IPS DF 4.7 (cell line): ENCODE measurements around the gene BAAT.

Experiments used
- DNase-seq: peaks from one replicate; pipeline ENCODE4 v3.0.0-alpha.2; 2013; ENCODE audit warnings: low spot score; ENCODE audit errors: extremely low read depth

The BAAT gene

DNA sequence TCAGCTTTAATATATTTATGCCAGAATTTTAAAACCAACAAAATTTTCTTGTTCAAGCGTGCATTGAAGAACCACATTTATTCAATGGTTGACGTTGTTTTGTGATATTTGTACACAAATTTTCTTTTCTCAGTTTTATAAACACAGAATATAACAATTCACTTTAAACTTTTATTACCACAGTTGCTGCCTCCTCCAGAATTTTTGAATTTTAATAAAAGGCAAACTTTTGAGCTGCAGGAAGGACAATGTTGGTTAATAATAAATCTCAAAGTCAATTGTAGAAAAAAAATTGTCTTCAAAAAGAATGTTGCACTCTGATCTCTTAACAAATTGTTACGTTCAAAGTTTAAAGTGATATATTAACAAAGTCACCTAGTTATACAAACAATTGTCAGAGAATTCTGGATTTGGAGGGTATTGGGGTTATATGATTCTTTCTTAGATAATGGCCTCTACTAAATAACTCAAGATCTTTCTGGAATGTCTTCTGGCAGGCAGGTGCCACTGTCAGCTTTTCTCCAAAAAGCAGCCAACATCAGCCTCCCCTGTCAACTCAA, 60.5 kb downstream of the BAAT start:
- no peak for DNase-seq

DNA sequence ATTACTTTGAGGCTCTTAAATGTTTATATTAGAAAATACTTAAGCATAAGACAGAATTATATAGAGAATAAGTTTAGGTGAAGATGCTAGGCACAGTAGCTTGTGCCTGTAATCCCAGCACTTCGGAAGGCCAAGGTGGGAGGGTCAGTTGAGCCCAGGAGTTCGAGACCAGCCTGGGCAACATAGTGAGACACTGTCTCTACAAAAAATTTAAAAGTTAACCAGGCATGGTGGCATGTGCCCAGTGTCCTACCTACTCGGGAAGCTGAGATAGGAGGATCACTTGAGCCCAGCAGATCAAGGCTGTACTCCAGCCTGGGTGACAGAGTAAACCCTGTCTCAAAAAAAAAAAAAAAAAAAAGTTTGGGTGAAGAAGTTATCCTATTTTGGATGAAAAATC, 61.7 kb downstream of the BAAT start:
- no peak for DNase-seq

DNA sequence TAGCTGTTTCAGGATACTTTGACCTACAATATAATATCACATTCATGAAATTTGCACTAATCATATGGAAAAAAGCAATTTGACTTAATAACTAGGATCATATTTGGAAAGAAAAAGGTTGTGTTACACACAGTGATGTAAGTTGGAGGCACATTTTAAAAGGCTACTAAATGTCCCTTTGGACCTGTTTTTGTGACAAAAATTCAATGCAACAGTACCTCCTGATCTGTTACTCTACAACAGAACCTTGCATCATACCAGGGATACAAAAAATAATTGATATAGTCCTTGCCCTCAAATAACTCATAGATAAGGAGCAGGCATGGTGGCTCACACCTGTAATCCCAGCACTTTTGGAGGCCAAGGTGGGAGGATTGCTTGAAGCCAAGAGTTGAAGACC, 67.1 kb downstream of the BAAT start:
- no peak for DNase-seq

DNA sequence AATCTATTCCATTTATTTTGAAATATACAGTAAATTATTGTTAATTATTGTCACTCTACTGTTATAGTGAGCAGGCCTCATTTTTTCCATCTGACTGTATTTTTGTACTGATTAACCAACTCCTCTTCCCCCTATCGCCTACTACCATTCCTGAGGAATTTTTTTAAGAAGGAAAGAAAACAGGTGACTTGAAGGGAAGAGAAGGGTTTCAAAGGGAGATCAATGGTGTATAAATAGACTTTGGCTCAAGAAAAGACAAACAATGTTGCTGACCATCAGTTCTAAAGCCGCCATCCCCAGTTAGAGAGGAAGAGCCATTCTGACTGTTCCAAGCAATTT, 69.7 kb downstream of the BAAT start:
- no peak for DNase-seq

DNA sequence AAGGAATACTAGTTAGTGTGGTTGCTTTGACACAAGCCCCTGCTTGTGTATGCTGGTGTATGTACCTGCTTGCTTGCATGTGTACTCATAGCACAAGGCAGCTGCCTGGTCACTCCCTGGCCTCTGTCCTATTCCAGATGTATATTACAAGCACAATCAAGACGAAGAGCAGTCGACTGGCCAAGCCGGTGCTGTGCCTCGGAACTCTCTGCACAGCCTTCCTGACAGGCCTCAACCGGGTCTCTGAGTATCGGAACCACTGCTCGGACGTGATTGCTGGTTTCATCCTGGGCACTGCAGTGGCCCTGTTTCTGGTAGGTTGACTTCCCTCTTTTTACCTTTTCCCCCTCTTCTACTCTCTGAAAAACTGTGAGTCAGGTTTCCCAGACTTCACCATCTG, 72.1 kb downstream of the BAAT start:
- no peak for DNase-seq

DNA sequence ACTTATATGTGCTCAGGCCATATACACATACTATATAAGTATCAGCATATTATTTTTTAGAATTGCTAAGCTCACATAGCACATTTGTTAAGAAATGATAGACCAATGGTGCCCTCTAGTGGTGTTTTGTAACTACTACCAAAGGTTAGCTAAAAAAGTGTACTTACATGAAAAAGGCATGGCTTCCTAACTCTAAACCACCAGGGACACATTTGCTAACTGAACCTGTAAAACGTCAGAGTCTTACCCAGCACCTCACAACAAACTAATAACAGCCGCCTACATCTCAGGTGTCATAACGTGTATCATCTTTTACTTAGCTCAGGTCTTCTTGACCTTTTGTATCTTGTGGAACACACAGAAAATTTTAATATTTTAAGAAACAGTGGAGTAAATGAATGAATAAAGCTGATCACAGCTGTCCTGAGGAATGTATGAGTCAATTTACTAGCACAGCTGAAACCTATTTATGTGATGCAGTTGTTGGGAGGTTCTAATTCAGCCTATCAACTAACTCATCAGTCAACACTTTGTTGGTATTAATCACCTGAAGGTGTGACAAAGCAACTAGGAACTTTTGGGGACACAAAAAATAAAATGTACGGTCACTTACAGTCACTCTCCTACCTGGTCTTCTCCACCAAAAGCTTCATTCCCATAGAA, 72.9 kb downstream of the BAAT start:
- DNase-seq, result peak; percentile 58

DNA sequence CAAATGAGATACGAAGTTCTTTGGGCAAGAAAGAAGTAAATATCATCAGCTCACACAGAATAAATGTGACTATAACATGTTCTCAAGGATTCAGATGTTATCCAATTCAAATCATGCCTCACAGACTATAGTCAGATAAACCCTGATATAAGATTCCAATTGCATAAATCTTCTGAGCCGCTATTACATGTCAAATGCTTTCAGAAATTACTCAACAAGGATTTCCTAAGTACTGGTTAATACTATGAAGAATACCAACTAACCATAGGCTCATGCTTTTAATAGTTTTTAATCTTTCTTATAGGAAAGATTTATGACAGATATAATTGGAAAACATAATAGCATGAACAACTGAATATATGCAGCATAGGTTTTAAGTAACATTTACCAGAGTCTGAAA, 73.6 kb downstream of the BAAT start:
- no peak for DNase-seq
